ENCODE data around the gene GIMAP7. TPM values are rescaled to one million over a fixed set of nuclear protein-coding genes. Genes with fewer than 3 reads are reported as not detected.

GIMAP7 gene
- total RNA-seq (2021; ENCODE audit: unreplicated experiment) (0.33 TPM), Bru-seq, nascent RNA (not detected), BruChase-seq, experiment 1, labeled RNA remaining after a 2-hour chase (not detected), BruChase-seq, experiment 2, labeled RNA remaining after a 6-hour chase (not detected)
- not detected for polyA plus RNA-seq (2012; ENCODE audit: insufficient read length)
- long read RNA-seq = 0 reads

DNA sequence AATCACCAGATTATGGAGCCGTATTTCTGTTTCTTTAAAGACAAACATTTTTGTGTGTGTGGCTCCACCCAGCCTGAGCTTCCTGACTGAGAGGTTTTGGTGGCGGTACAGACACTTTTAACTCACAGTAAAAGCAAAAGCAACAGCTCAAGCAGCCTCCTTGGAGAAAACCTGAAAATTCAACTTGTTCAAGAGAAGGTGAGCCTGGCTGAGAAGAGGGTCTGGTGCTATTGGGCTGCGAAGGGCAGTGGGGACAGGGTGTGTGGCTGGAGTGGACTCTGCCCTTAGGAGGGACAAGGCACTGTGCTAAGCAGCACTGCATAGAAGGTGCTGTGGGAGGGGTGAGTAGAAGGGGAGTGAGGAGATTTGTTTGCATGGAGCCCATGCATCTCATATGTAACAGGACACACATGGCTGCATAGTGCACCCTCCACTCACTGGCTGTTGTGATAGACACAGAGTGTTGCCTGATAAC is at the start of gene GIMAP7:
Gene GIMAP7 (plus strand): TSS at position 125 of the 475 bp plus-strand sequence. CDS start 5,103 bp downstream, outside the sequence.
- DNase-seq (ENCODE audit: low read depth, low spot score) (no peak), ATAC-seq (no peak)
- Histone ChIP-seq H3K27ac (ENCODE audit: low read length) (no peak within 1 kb of the TSS), H3K4me1 (ENCODE audit: control insufficient read depth, insufficient read depth, low read length) (no peaks in the 10 kb centered on the region), H3K9me3 (ENCODE audit: control insufficient read depth, insufficient read depth, low read depth, low read length) (no peaks in the 10 kb centered on the region), H3K4me3 (ENCODE audit: low read depth in 2 of 2, low read length in 2 of 2) (no peak within 1 kb of the TSS), H3K27me3 (ENCODE audit: control insufficient read depth, insufficient read depth, low read length) (peaks cover 2% of the 10 kb centered on the region; the same call in 1 of the 2 replicates), H3K36me3 (ENCODE audit: control insufficient read depth, insufficient read depth, low read length) (no peaks in the 10 kb centered on the region)
- in situ Hi-C loops (cut with HindIII; ENCODE audit: low pct_unique_long_range_greater_than_20kb, low sequenced_read_pairs) (no loop called here), intact Hi-C loops (cut with micrococcal nuclease; ENCODE audit: unreplicated experiment) (no loop called here)
- ChIA-PET POLR2A (no interaction called here), CTCF (no interaction called here)
- TF ChIP-seq TCF7L2 (IDR thresholded peaks at IDR 0.05; ENCODE audit: low read depth, low read length) (no peak), CTCF (IDR thresholded peaks at IDR 0.05) (no peak), POLR2AphosphoS5 (IDR thresholded peaks at IDR 0.05; ENCODE audit: low read depth, low read length) (no peak), SIN3A (IDR thresholded peaks at IDR 0.05; ENCODE audit: borderline replicate concordance, insufficient read depth, low read depth, low read length) (no peak), REST (IDR thresholded peaks at IDR 0.05; ENCODE audit: insufficient read depth in 1 of 2, low read depth in 2 of 2, low read length in 1 of 2) (no peak)
- BruUV-seq (replicated peaks) = no TSS peak

GRCh38 chr7:150464962-150465361 is 49.7 kb upstream of the GIMAP7 start:
- CTCF ChIA-PET = no interaction called here

More at GRCh38 chr7:150464962-150465361, 49.7 kb upstream of the GIMAP7 start:
- Histone ChIP-seq H3K9me3 (ENCODE audit: control insufficient read depth, insufficient read depth, low read depth, low read length) (no peaks in the 10 kb centered on the region), H3K4me3 (ENCODE audit: low read depth in 2 of 2, low read length in 2 of 2) (no peak overlapping the region), H3K4me1 (ENCODE audit: control insufficient read depth, insufficient read depth, low read length) (no peaks in the 10 kb centered on the region), H3K27ac (ENCODE audit: low read length) (no peak overlapping the region), H3K27me3 (ENCODE audit: control insufficient read depth, insufficient read depth, low read length) (peaks cover 18% of the 10 kb centered on the region), H3K36me3 (ENCODE audit: control insufficient read depth, insufficient read depth, low read length) (no peaks in the 10 kb centered on the region)
- no TSS peak for BruUV-seq (replicated peaks)
- POLR2A ChIA-PET = no interaction called here
- TF ChIP-seq CTCF (IDR thresholded peaks at IDR 0.05) (no peak), SIN3A (IDR thresholded peaks at IDR 0.05; ENCODE audit: borderline replicate concordance, insufficient read depth, low read depth, low read length) (no peak), POLR2AphosphoS5 (IDR thresholded peaks at IDR 0.05; ENCODE audit: low read depth, low read length) (no peak), REST (IDR thresholded peaks at IDR 0.05; ENCODE audit: insufficient read depth in 1 of 2, low read depth in 2 of 2, low read length in 1 of 2) (no peak), TCF7L2 (IDR thresholded peaks at IDR 0.05; ENCODE audit: low read depth, low read length) (no peak)
- no peak for DNase-seq (ENCODE audit: low read depth, low spot score)
- ATAC-seq = no peak
- in situ Hi-C loops (cut with HindIII; ENCODE audit: low pct_unique_long_range_greater_than_20kb, low sequenced_read_pairs) = no loop called here
- intact Hi-C loops (cut with micrococcal nuclease; ENCODE audit: unreplicated experiment) = no loop called here
